RKO (cell line): ENCODE data around the gene ELMO3.

Source experiments
- DNase-seq: peaks from one replicate; pipeline ENCODE4 v3.0.0-alpha.2; 2016; ENCODE audit warnings: low spot score

The ELMO3 gene

DNA sequence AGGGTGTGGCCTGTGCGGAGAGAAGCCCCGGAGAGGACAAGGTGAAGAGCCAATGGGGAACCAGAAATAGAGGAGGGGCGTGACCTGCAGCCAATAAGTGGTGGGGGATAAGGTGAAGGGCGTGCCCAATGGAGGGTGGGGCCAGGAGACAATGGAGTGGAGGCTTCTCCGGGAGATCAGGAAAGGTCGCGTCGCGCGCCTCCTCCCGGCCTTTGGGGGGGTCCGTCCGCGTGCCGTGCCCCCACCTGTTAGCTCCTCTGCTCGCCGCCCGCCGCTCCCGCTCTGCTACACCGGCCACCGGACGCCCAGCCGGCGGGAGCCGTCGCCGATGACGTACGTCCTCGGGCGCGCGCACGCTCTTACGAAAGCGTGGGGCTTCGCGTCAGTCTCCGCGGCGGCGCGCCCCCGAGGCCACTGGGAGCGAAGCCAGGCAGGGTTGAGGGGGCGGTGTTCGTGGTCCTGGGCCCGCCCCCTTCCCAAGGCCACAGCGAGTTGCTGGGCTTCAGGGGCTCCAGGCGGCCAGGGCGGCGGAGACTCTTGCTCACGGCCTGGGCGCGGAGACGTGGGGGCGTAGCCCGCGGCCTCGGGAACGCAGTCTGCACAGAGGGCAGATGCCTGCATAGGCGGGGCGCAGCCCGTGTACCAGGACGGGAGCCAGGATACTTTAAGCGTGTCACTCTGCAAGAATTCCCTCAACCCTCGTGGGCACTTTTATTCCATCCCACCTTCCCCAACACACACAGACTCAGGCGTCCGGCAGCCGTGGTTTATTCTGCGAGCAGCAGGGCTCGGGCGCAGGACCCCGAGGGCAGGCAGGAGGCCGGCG, 15.1 kb upstream of the ELMO3 start, which contains the start of gene MATCAP1:
TSS of gene MATCAP1 (minus strand) at position 337 of the 826 bp plus-strand sequence. CDS start 3,353 bp downstream, outside the sequence.
- peak; percentile 99 for DNase-seq

- DNase-seq: no peak
Observed at GRCh38 chr16:67184453-67184994, 14.4 kb upstream of the ELMO3 start.

DNA sequence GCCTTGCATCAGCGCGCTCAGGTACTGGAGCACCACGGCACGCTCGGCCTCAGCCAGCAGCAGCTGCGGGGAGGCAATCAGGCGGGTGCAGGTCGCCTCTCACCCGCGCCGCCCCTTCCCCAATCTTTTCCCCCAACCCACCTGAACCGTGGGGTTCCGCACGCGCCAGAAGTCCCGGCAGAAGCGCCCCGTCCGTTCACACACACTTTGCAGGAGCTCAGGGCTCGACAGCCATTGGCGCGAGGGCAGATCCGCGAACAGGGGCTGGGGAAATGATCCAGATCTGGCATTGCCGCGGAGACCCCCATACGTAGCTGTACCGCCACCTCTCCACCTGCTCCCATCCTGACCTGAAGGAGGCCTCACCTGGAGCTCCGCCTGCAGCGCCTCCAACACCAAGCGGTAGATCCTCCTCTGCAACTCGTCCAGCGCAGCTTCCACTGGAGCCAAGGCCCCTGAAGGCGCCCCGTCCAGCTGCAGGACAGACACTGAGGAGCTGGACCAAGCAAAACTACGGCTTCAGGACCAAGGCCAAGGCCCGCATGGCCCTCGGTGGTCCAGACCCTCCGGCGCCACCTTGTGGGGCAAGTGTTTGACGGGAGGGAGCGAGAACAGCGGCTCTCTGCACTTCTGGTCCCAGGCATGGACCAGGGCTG, 13.8 kb upstream of the ELMO3 start:
- peak; percentile 91 for DNase-seq

DNA sequence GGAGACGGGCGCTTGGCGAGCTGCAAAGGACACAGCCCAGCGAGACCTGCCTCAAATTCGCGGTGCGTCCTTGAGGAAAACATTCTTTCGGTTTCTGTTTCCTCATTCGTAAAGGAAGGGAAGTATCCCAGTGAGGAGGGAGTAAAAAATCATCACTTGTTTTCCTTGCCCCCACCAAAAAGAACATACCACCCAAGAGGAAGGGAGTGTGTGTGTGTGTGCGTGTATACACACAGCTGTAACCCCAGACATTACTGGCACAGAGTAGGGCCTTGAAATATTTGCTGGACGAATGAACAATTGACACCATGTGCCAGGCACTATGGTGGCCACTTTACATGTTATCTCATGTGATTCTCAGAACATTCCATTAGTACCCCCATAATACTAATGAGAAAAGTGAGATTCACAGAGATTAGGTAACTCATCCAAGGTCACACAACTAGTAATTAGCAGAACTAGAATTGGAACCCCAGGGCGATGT, 13.2 kb upstream of the ELMO3 start:
- no peak for DNase-seq

GRCh38 chr16:67186550-67186950, 12.4 kb upstream of the ELMO3 start:
- DNase-seq: no peak

DNA sequence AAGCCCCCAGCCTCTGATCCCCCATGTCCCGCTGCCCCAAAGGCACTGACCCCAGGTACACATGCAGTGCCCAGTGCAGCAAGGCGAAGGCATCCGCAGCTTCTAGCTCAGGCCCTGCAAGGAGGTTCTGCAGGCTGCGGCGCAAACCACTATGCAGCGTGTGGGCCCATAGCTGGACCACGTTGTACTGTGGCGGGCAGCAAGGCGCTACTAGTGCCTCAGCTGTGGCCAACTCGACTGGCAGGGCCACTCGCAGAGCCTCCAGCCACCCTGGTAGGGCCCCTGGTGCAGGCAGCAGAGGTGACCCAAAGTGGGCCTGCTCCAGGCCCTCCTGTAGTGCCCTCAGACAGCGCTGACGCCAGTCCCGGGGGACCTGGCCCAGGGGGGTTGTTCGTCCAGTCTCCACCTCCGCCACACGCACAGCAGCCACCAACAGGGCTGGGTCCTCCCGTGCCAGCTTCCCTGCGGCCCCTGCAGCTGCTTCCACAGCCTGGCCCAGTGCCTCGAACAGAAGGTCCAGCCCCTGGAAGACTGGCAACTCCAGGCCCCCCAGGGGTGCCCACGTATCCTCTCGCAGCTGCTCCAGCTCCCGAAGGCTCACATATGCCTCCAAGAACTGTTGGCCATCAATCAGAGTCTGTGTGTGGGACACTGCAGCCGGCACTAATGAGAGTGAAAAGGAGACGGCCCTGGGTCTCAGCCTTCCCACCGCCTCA, 11.6 kb upstream of the ELMO3 start:
- no peak for DNase-seq

DNA sequence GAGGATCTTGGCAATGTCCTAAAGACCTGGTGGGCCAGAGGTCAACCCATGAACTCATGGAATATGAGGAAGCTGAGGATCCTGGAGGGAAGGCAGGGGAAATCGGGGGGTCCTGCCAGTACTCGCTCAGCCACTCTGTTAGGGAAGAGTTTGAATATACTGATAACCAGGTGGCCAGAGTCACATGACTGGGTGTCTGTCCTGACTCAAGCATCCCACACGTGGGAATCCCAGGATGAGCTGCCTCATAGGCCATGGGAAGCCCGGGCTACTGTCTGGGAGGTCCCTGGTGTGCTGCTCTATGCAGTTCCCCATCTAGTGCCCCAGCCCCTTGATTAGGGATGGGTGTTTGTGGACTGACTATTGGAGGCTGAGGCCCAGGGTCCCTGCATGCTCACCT, 10.6 kb upstream of the ELMO3 start:
- no peak for DNase-seq

DNA sequence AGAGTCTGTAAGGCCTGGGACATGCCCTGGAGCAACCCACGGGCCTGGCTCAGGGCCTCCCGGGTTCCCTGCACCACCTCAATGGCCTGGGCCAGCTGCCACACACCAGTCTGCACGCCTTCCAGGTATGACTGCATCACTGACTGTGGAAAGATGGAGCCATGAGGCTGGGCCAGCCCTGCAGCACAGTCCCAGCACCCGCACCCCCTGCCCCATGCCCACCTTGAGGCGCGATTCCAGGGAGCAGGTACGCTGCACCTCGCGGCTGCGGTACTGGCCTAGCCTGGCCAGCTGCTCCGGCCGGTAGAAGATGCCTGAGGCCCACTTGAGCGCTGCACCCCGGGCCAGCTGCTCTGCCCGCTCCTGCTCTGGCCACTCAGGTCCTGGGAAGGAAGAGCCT, 10.1 kb upstream of the ELMO3 start:
- no peak for DNase-seq

GRCh38 chr16:67190041-67190440, 8.9 kb upstream of the ELMO3 start, which contains the start of gene EXOC3L1:
EXOC3L1 (minus strand) TSS chr16:67190136; CDS start chr16:67189676, 460 bp downstream.
- no peak for DNase-seq

DNA sequence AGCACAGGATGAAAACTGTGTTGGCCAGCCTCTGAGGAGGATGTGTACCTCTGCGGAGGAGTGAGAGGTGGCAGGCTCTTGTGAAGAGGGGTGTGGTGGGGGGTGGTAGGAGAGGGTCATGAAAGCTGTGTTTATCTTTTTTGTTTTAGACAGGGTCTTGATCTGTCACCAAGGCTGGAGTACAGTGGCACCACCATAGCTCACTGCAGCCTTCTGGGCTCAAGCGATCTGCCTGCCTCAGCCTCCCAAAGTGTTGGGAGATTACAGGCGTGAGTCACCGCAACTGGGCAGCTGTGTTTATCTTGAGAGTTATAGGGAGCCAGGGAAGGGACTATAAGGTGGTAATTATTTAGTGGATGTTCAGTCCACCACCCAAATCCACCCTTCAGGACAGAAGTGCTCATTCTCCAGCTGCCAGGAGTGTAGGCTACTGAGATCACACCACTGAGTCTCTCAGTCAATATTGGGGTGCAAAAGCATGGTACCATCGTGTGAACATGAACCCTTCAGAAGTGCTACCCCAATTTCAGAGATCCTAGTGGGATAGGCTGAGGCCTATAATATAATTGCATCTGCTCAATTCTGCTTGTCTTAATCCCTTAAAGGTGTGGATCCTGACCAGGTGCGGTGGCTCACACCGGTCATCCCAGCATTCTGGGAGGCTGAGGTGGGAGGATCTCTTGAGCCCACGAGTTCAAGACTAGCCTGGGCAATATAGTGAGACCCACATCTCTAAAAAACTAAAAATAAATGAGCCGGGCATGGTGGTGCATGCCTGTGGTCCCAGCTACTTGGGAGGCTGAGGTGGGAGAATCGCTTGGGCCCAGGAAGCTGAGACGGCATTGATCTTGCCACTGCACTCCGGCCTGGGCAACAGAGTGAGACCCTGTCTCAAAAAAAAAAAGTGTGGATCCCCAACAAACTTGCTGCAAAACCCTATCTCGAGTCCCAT, 8.2 kb upstream of the ELMO3 start:
- DNase-seq: no peak

- no peak for DNase-seq
Observed at GRCh38 chr16:67191411-67191994, 7.4 kb upstream of the ELMO3 start.

- DNase-seq: peak; percentile 94
Observed at GRCh38 chr16:67191995-67192681, 6.8 kb upstream of the ELMO3 start, which contains the start of gene E2F4. E2F4 (plus strand) TSS chr16:67192155; CDS start chr16:67192228, 73 bp downstream.

DNA sequence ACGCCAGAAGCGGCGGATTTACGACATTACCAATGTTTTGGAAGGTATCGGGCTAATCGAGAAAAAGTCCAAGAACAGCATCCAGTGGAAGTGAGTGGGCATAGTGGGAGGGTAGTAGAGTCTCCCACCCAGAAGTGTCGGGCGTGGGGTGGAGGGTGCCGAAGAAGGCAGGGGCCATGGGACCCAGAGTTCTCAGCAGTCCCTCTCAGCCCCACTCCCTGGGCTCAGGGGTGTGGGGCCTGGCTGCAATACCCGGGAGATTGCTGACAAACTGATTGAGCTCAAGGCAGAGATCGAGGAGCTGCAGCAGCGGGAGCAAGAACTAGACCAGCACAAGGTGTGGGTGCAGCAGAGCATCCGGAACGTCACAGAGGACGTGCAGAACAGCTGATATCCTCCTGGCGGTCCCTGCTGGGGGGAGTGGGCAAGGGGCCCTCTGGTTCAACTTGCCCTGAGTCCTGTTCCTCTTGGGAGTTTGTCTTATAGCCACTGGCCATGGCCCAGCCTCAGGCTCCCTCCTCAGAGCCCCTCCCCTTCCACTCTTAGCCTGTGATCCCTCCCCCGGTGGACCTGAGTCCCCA, 6.1 kb upstream of the ELMO3 start:
- peak; percentile 38 for DNase-seq

GRCh38 chr16:67193536-67193935, 5.4 kb upstream of the ELMO3 start:
- no peak for DNase-seq

- DNase-seq: no peak
Observed at GRCh38 chr16:67194260-67194659, 4.7 kb upstream of the ELMO3 start.

DNA sequence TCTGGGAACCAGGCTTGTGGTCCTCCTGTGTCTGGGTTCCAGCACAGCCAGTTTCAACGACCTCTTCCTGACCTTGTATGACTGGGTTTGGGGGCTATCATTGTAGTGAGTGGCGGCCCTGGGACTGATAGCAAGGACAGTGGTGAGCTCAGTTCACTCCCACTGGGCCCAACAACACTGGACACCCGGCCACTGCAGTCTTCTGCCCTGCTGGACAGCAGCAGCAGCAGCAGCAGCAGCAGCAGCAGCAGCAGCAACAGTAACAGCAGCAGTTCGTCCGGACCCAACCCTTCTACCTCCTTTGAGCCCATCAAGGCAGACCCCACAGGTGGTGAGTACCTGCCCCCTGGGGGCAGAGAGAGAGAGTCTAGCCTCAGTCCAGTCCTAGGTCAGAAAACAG, 3.3 kb upstream of the ELMO3 start:
- DNase-seq: no peak

DNA sequence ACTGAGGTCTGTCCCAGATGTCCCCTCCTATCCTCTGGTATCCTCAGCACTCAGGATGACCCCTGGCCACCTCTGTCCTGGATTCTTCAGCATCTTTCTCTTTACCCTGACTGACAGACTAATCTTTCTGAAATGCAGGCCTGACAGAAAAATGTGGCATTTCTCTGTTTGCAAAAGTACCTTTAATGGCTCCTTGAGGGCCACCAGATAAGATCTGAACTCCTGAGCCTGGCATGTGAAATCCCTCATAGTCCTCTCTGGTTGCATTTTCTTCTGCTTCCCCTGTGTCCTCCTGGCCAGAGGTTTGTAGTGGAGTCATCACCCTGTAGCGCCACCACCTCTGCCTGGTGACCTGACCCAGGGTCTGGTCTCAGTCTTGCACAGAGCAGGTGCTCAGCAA, 2.0 kb upstream of the ELMO3 start:
- no peak for DNase-seq

GRCh38 chr16:67197704-67198103, 1.2 kb upstream of the ELMO3 start:
- DNase-seq: no peak

- no peak for DNase-seq
Observed at GRCh38 chr16:67198238-67198734, 645 bp upstream of the ELMO3 start.
